Endothelial cell of umbilical vein (primary cell): ENCODE measurements around the gene FAM135A. TPM values are rescaled to one million over a fixed set of nuclear protein-coding genes. Genes with fewer than 3 reads are reported as not detected.

Experiments
- BruUV-seq: library from RNA; stranded (reverse); fragments of 400-500 nt; replicated peaks from 2 replicates; lab custom pipeline; 2021; lab: Mats Ljungman, UMichigan
- CTCF ChIA-PET: fragments of 300-600, 350-600 bp; sonication (Branson Sonifier 250); formaldehyde crosslinking; loops from one replicate; lab custom pipeline; 2021; ENCODE audit warnings: antibody characterized with exemption, inconsistent platforms; lab: Charles Lee
- POLR2A ChIA-PET: fragments of 300-600, 350-600 bp; sonication (Branson Sonifier 250); formaldehyde crosslinking; loops from one replicate; lab custom pipeline; 2021; ENCODE audit warnings: antibody characterized with exemption, inconsistent platforms; lab: Charles Lee
- DNase-seq: peaks from one replicate; pipeline ENCODE4 v3.0.0-alpha.2; 2011; ENCODE audit warnings: low read depth, low spot score
- FAIRE-seq: peaks from 2 replicates; lab custom pipeline; 2011; peaks lifted over from hg19 to GRCh38; lab: Jason Lieb, UNC
- H2AFZ ChIP-seq: 2 replicates; pipeline ENCODE4 v1.6.0; 2012; ENCODE audit warnings: low read depth, low read length, control low read depth, inconsistent platforms
- H3K27ac ChIP-seq: 2 replicates; pipeline ENCODE4 v1.5.1; 2011; ENCODE audit warnings: low read depth, mild to moderate bottlenecking, control low read depth, low read length, moderate library complexity; ENCODE audit not compliant: insufficient read depth
- H3K27me3 ChIP-seq, 2 experiments: 2 replicates each; pipeline versions ENCODE4 v1.6.0 to v1.6.1; 2011; ENCODE audit warnings: low read length in 2 of 2, mixed read lengths in 1 of 2; ENCODE audit not compliant: control insufficient read depth in 2 of 2, insufficient read depth in 2 of 2
- H3K36me3 ChIP-seq, 2 experiments: 2 replicates in 1 of 2; 3 replicates in 1 of 2; pipeline ENCODE4 v1.5.1; 2011; ENCODE audit warnings: low read length in 2 of 2, mild to moderate bottlenecking in 1 of 2, moderate library complexity in 1 of 2; ENCODE audit not compliant: control insufficient read depth in 2 of 2, insufficient read depth in 2 of 2; ENCODE audit errors: extremely low read depth in 1 of 2
- H3K4me1 ChIP-seq: 3 replicates; pipeline ENCODE4 v1.5.1; 2011; ENCODE audit warnings: mild to moderate bottlenecking, low read length; ENCODE audit not compliant: control insufficient read depth, insufficient read depth; ENCODE audit errors: extremely low read depth
- H3K4me2 ChIP-seq: 2 replicates; pipeline ENCODE4 v1.6.1; 2011; ENCODE audit warnings: low read length, control low read depth, mixed read lengths; ENCODE audit not compliant: insufficient read depth
- H3K4me3 ChIP-seq, 3 experiments: fragments of 200-600 bp in 1 of 3; sonication (generic), shearing (Covaris generic) in 1 of 3; replicated peaks in 1 of 3; 2 replicates each; pipeline ENCODE4 v1.5.1; 2011 to 2016; ENCODE audit warnings: control low read depth in 3 of 3, low read length in 3 of 3, mild to moderate bottlenecking in 2 of 3, inconsistent platforms in 1 of 3, low read depth in 1 of 3, moderate library complexity in 1 of 3; ENCODE audit not compliant: insufficient read depth in 1 of 3
- H3K79me2 ChIP-seq: 2 replicates; pipeline ENCODE4 v1.6.0; 2012; ENCODE audit warnings: low read length, inconsistent platforms; ENCODE audit not compliant: control insufficient read depth, insufficient read depth
- H3K9ac ChIP-seq: replicated peaks from 2 replicates; pipeline ENCODE3; 2011; ENCODE audit warnings: low read length, control low read depth; ENCODE audit not compliant: insufficient read depth; ENCODE audit errors: extremely low read depth
- H3K9me1 ChIP-seq: replicated peaks from 3 replicates; pipeline ENCODE4 v1.6.0; 2011; ENCODE audit warnings: mild to moderate bottlenecking, low read length; ENCODE audit not compliant: control insufficient read depth, insufficient read depth; ENCODE audit errors: extremely low read depth
- H3K9me3 ChIP-seq: replicated peaks from 2 replicates; pipeline ENCODE4 v1.5.1; 2012; ENCODE audit warnings: low read length, inconsistent platforms; ENCODE audit not compliant: control insufficient read depth, insufficient read depth
- H4K20me1 ChIP-seq: replicated peaks from 2 replicates; pipeline ENCODE3; 2011; ENCODE audit warnings: mild to moderate bottlenecking, low read length; ENCODE audit not compliant: control insufficient read depth, insufficient read depth; ENCODE audit errors: extremely low read depth
- CTCF ChIP-seq, 2 donors: IDR thresholded peaks; 1 replicate in 1 of 2; 2 replicates in 1 of 2; pipeline ENCODE4 v1.5.1; 2011; ENCODE audit warnings: low read length in 2 of 2, mild to moderate bottlenecking in 2 of 2, moderate library complexity in 2 of 2, control low read depth in 1 of 2, inconsistent platforms in 1 of 2, low read depth in 1 of 2; ENCODE audit not compliant: insufficient read depth in 1 of 2; ENCODE audit errors: extremely low read depth in 1 of 2
- dilution Hi-C: fragments of 300-500 bp; cut with MboI; formaldehyde crosslinking; loops from one replicate; pipeline ENCODE4 v1.15.0; 2019; ENCODE audit warnings: low sequenced_read_pairs; ENCODE audit not compliant: extremely low pct_ligation_motif_present
- intact Hi-C: fragments of 100-400 bp; cut with micrococcal nuclease; formaldehyde crosslinking; loops from one replicate; pipeline ENCODE4 v1.10.0; 2022
- polyA plus RNA-seq, 4 experiments: library from polyadenylated mRNA; depleted of rRNA in 3 of 4; stranded (reverse) in 3 of 4; unstranded in 1 of 4; fragments of >200 nt; gene quantifications; 2 replicates each; pipeline versions ENCODE4 v1.2.1 to v1.2.3, GENCODE V29; 2011 to 2012; ENCODE audit warnings: missing spikeins in 1 of 4
- total RNA-seq: library from RNA; stranded (reverse); gene quantifications from 2 replicates; pipeline ENCODE4 v1.2.3, GENCODE V29; 2021

FAM135A gene
- total and polyA plus RNA-seq, 2 donors (not counting 3 experiments of a cell fraction or from before 2014, with no cell fraction given), result 3.7 to 9.6 TPM

DNA sequence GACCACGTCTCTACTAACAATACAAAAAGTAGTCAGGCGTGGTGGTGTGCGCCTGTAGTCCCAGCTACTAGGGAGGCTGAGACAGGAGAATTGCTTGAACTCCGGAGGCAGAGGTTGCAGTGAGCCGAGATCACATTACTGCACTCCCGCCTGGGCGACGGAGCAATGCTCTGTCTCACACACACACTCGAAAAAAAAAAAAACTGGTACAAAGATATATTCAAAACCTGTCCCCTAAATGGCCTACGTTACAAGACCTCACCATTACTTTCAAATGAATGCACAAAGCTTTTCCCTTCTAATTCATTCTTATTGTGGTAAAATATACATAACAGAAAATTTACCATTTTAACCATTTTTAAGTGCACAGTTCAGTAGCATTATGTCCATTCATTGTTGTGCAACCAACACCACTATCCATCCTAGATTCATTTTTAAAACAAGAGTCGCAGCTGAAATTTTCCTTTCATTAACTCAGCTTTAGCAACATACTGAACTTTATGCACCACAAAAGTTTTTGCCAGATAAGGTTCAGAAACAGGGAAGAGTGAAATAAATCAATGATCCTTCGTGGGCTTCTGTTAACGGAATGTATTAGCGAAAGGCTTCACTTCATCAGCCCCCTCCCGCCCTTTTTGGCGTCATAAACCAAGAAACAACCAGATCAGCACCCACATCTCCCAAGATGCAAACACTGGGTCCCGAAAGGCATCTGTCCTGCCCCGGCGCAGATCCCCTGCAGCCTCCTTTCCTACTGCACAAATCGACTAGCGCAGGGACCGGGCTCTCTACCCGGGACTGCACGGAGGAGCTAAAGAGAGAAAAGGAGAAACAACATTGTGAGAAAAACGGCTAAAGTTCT lies 825 bp upstream of the FAM135A start:
- dilution Hi-C loops (no loop called here), intact Hi-C loops (loop anchor here (1.0 to 5.0 kb wide), 5 partner anchors 14 to 275 kb away; partner anchors contain the start of genes SDHAF4 and SMAP1)
- Histone ChIP-seq H3K36me3 (no peaks in the 10 kb centered on the region), H3K9ac (peak overlapping the region; percentile 96), H2AFZ (peak overlapping the region; percentile 92), H3K4me2 (peak overlapping the region; percentile 89), H3K27ac (peak overlapping the region; percentile 52), H3K4me1 (peaks cover 6% of the 10 kb centered on the region), H3K79me2 (no peaks in the 10 kb centered on the region), H4K20me1 (no peaks in the 10 kb centered on the region), H3K9me1 (no peaks in the 10 kb centered on the region), H3K9me3 (no peaks in the 10 kb centered on the region), H3K4me3 (peak overlapping the region; percentile 64 to 94 (median 92)), H3K27me3 (peaks cover 0 to 3% of the 10 kb centered on the region in 2 experiments)
- FAIRE-seq, result no peak
- CTCF ChIA-PET, result interaction anchor here (1.0 to 1.8 kb wide), 4 partner anchors 21 to 274 kb away, joined by 3 to 9 read pairs (median 6); no protein-coding TSS in a partner anchor
- TSS peak; percentile 92 for BruUV-seq
- no peak for TF ChIP-seq CTCF (IDR thresholded peaks at IDR 0.05; ENCODE audit: extremely low read depth in 1 of 2, insufficient read depth in 1 of 2, low read depth in 1 of 2, low read length in 2 of 2)
- POLR2A ChIA-PET, result interaction anchor here (0.7 to 0.8 kb wide), 2 partner anchors 41 to 992 kb away, joined by 3 read pairs; no protein-coding TSS in a partner anchor
- DNase-seq, result no peak
